H9 (cell line): ENCODE measurements around the gene RSPO3. TPM values are rescaled to one million over a fixed set of nuclear protein-coding genes. Genes with fewer than 3 reads are reported as not detected.

Experiments used
- DNase-seq: peaks from one replicate; pipeline ENCODE4 v3.0.0-alpha.2; 2017
- H2AFZ ChIP-seq: one replicate; pipeline ENCODE4 v1.6.1; 2013; ENCODE audit warnings: mild to moderate bottlenecking, low read length, control low read depth, moderate library complexity
- H2AK5ac ChIP-seq: 2 replicates; pipeline ENCODE4 v1.6.1; 2013; ENCODE audit warnings: low read length, control low read depth, mixed read lengths; ENCODE audit not compliant: insufficient read length
- H2BK120ac ChIP-seq: one replicate; pipeline ENCODE4 v1.6.1; 2013; ENCODE audit warnings: low read depth, mild to moderate bottlenecking, low read length, control low read depth, inconsistent platforms; ENCODE audit not compliant: poor library complexity, severe bottlenecking
- H2BK12ac ChIP-seq: 2 replicates; pipeline ENCODE4 v1.6.1; 2013; ENCODE audit warnings: low read length, control low read depth, mixed read lengths, low read depth; ENCODE audit not compliant: insufficient read length
- H2BK15ac ChIP-seq: 2 replicates; pipeline ENCODE4 v1.6.1; 2013; ENCODE audit warnings: low read depth, low read length, control low read depth
- H2BK20ac ChIP-seq: one replicate; pipeline ENCODE4 v1.6.1; 2013; ENCODE audit warnings: low read depth, mild to moderate bottlenecking, low read length, control low read depth, inconsistent platforms; ENCODE audit not compliant: poor library complexity, severe bottlenecking
- H2BK5ac ChIP-seq: 2 replicates; pipeline ENCODE4 v1.6.1; 2013; ENCODE audit warnings: low read length, control low read depth, mixed read lengths; ENCODE audit not compliant: insufficient read length
- H3K14ac ChIP-seq: 2 replicates; pipeline ENCODE4 v1.6.1; 2013; ENCODE audit warnings: low read length, control low read depth; ENCODE audit not compliant: insufficient read depth
- H3K18ac ChIP-seq: 2 replicates; pipeline ENCODE4 v1.6.1; 2013; ENCODE audit warnings: low read depth, mild to moderate bottlenecking, mixed read lengths, low read length, control low read depth; ENCODE audit not compliant: insufficient read length
- H3K23ac ChIP-seq: 2 replicates; pipeline ENCODE4 v1.6.1; 2013; ENCODE audit warnings: low read length, control low read depth, mixed read lengths, low read depth; ENCODE audit not compliant: insufficient read length
- H3K23me2 ChIP-seq: 2 replicates; pipeline ENCODE4 v1.6.1; 2013; ENCODE audit warnings: low read depth, mild to moderate bottlenecking, mixed read lengths, low read length, control low read depth; ENCODE audit not compliant: insufficient read length, poor library complexity, severe bottlenecking
- H3K27ac ChIP-seq: 2 replicates; pipeline ENCODE4 v1.5.1; 2013; ENCODE audit warnings: low read length, control low read depth, mixed read lengths, low read depth; ENCODE audit not compliant: insufficient read length
- H3K27me3 ChIP-seq: 2 replicates; pipeline ENCODE4 v1.6.1; 2013; ENCODE audit warnings: low read length, control low read depth, inconsistent platforms; ENCODE audit not compliant: insufficient read depth
- H3K4ac ChIP-seq: 2 replicates; pipeline ENCODE4 v1.6.1; 2013; ENCODE audit warnings: low read depth, mild to moderate bottlenecking, control low read depth, inconsistent platforms, low read length, moderate library complexity
- H3K4me1 ChIP-seq: 2 replicates; pipeline ENCODE4 v1.6.1; 2013; ENCODE audit warnings: low read length, control low read depth, inconsistent platforms; ENCODE audit not compliant: insufficient read depth
- H3K4me2 ChIP-seq: 2 replicates; pipeline ENCODE4 v1.6.1; 2013; ENCODE audit warnings: low read length, control low read depth, mixed read lengths; ENCODE audit not compliant: insufficient read length, insufficient read depth
- H3K56ac ChIP-seq: 2 replicates; pipeline ENCODE4 v1.6.1; 2013; ENCODE audit warnings: low read depth, mild to moderate bottlenecking, mixed read lengths, low read length, control low read depth; ENCODE audit not compliant: insufficient read length
- H3K79me1 ChIP-seq: 2 replicates; pipeline ENCODE4 v1.6.1; 2013; ENCODE audit warnings: low read depth, mild to moderate bottlenecking, moderate library complexity, low read length, control low read depth, inconsistent platforms; ENCODE audit not compliant: insufficient read depth, poor library complexity, severe bottlenecking
- H3K79me2 ChIP-seq: 2 replicates; pipeline ENCODE4 v1.6.1; 2013; ENCODE audit warnings: low read length, control low read depth, inconsistent platforms; ENCODE audit not compliant: insufficient read depth
- H3K9ac ChIP-seq: 2 replicates; pipeline ENCODE4 v1.6.1; 2013; ENCODE audit warnings: low read length, control low read depth, mixed read lengths; ENCODE audit not compliant: insufficient read length; ENCODE audit errors: extremely low read depth
- H3K9me3 ChIP-seq: one replicate; pipeline ENCODE4 v1.6.1; 2013; ENCODE audit warnings: low read depth, low read length, inconsistent platforms; ENCODE audit not compliant: control insufficient read depth
- H3T11ph ChIP-seq: one replicate; pipeline ENCODE4 v1.6.1; 2013; ENCODE audit warnings: mild to moderate bottlenecking, low read length, control low read depth, inconsistent platforms
- H4K20me1 ChIP-seq: one replicate; pipeline ENCODE4 v1.6.1; 2013; ENCODE audit not compliant: control insufficient read depth, insufficient read length, insufficient read depth
- H4K5ac ChIP-seq: 2 replicates; pipeline ENCODE4 v1.6.1; 2013; ENCODE audit warnings: low read depth, mild to moderate bottlenecking, mixed read lengths, low read length, control low read depth; ENCODE audit not compliant: insufficient read length
- H4K8ac ChIP-seq: replicated peaks from 2 replicates; pipeline ENCODE4 v1.6.1; 2013; ENCODE audit warnings: low read length, control low read depth, mixed read lengths, low read depth; ENCODE audit not compliant: insufficient read length
- H4K91ac ChIP-seq: 2 replicates; pipeline ENCODE4 v1.6.1; 2013; ENCODE audit warnings: low read depth, mild to moderate bottlenecking, moderate library complexity, mixed read lengths, low read length, control low read depth; ENCODE audit not compliant: insufficient read length
- H3K27ac Mint-ChIP-seq, 3 experiments: 2 replicates in 2 of 3; 3 replicates in 1 of 3; pipeline ENCODE4 v1.8.0; 2020 to 2021; ENCODE audit warnings: mixed read lengths in 3 of 3, mild to moderate bottlenecking in 1 of 3, moderate library complexity in 1 of 3
- H3K27me3 Mint-ChIP-seq: 2 replicates; pipeline ENCODE4 v1.8.0; 2021; ENCODE audit warnings: low read depth, mild to moderate bottlenecking, moderate library complexity, mixed read lengths
- H3K36me3 Mint-ChIP-seq, 3 experiments: 2 replicates in 2 of 3; 3 replicates in 1 of 3; pipeline ENCODE4 v1.8.0; 2020 to 2021; ENCODE audit warnings: low read depth in 3 of 3, mixed read lengths in 3 of 3; ENCODE audit not compliant: insufficient read depth in 1 of 3
- H3K4me1 Mint-ChIP-seq, 2 experiments: 2 replicates each; pipeline ENCODE4 v1.8.0; 2020; ENCODE audit warnings: mixed read lengths in 2 of 2
- H3K4me3 Mint-ChIP-seq, 2 experiments: 2 replicates in 1 of 2; 3 replicates in 1 of 2; pipeline ENCODE4 v1.8.0; 2020 to 2021; ENCODE audit warnings: mild to moderate bottlenecking in 2 of 2, mixed read lengths in 2 of 2, moderate library complexity in 1 of 2
- H3K9me3 Mint-ChIP-seq, 2 experiments: 2 replicates in 1 of 2; 3 replicates in 1 of 2; pipeline ENCODE4 v1.8.0; 2020; ENCODE audit warnings: mild to moderate bottlenecking in 2 of 2, mixed read lengths in 2 of 2, moderate library complexity in 1 of 2
- WGBS: extraction: QIAGEN DNeasy Blood & Tissue Kit; methylation state at CpG from one replicate; pipeline ENCODE4 v1.1.7; 2013; ENCODE audit warnings: missing lambda C conversion rate, low lambda C conversion rate, mixed read lengths; ENCODE audit not compliant: insufficient read length; ENCODE audit errors: extremely low coverage; 5-methylcytosine and 5-hydroxymethylcytosine counted together
- total RNA-seq: library from RNA; stranded (reverse); gene quantifications from 2 replicates; pipeline ENCODE4 v1.2.1, GENCODE V29; 2021
- TF ChIP-seq, protein P1 (sequence below): fragments of 200-600 bp; sonication (generic); conservative IDR thresholded peaks from 3 replicates; pipeline ENCODE4 v1.8.0; 2021; ENCODE audit warnings: antibody characterized with exemption, mild to moderate bottlenecking

The RSPO3 gene
- total RNA-seq, 1 experiment from 2014 or later, result not detected

DNA sequence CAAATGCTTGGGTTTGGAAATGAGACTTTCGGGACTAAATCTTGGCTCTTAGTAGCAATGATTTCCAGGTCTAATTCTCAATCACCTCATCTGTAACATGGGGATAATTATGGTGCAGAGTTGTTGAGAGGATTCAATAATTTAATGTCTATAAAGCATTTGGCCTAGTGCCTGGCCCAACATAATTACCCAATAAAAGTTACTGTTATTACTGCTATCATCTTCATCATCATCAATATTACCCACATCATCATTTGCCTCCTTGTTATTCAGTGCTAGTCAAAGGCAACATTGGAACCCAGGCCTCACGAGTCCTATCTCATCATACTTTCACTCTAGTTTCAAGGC, 34.5 kb upstream of the RSPO3 start:
- Histone ChIP-seq H3K9me3 (no peaks in the 10 kb centered on the region), H3K23me2 (no peaks in the 10 kb centered on the region), H2BK20ac (no peak overlapping the region), H4K20me1 (no peaks in the 10 kb centered on the region), H3K79me2 (no peaks in the 10 kb centered on the region), H3T11ph (no peak overlapping the region), H3K79me1 (no peaks in the 10 kb centered on the region), H3K23ac (no peak overlapping the region), H2AFZ (no peak overlapping the region), H2BK120ac (no peak overlapping the region), H3K18ac (no peak overlapping the region), H2AK5ac (no peak overlapping the region), H3K27ac (no peak overlapping the region), H2BK15ac (no peak overlapping the region), H4K8ac (no peak overlapping the region), H3K4me2 (no peak overlapping the region), H4K91ac (no peak overlapping the region), H4K5ac (no peak overlapping the region), H3K4ac (no peak overlapping the region), H2BK12ac (no peak overlapping the region), H3K14ac (no peak overlapping the region), H3K4me1 (no peaks in the 10 kb centered on the region), H2BK5ac (no peak overlapping the region), H3K9ac (no peak overlapping the region), H3K27me3 (no peaks in the 10 kb centered on the region), H3K56ac (no peak overlapping the region)
- no peaks in the 10 kb centered on the region for H3K36me3 Mint-ChIP-seq
- H3K4me1 Mint-ChIP-seq, result no peaks in the 10 kb centered on the region
- no CpG with 5 or more reads among the region's 2 CpGs for WGBS
- H3K9me3 Mint-ChIP-seq, result no peaks in the 10 kb centered on the region
- TF ChIP-seq, protein P1, sequence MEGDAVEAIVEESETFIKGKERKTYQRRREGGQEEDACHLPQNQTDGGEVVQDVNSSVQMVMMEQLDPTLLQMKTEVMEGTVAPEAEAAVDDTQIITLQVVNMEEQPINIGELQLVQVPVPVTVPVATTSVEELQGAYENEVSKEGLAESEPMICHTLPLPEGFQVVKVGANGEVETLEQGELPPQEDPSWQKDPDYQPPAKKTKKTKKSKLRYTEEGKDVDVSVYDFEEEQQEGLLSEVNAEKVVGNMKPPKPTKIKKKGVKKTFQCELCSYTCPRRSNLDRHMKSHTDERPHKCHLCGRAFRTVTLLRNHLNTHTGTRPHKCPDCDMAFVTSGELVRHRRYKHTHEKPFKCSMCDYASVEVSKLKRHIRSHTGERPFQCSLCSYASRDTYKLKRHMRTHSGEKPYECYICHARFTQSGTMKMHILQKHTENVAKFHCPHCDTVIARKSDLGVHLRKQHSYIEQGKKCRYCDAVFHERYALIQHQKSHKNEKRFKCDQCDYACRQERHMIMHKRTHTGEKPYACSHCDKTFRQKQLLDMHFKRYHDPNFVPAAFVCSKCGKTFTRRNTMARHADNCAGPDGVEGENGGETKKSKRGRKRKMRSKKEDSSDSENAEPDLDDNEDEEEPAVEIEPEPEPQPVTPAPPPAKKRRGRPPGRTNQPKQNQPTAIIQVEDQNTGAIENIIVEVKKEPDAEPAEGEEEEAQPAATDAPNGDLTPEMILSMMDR, result no peak
- H3K27ac Mint-ChIP-seq, result no peak overlapping the region
- H3K4me3 Mint-ChIP-seq, result no peak overlapping the region
- no peaks in the 10 kb centered on the region for H3K27me3 Mint-ChIP-seq
- DNase-seq, result no peak
